GM12878 (cell line): ENCODE data around the gene MRPL27.

Experiments
- CHD1 ChIP-seq: IDR thresholded peaks from 2 replicates; pipeline ENCODE4 v1.6.1; 2012; ENCODE audit warnings: low read depth, low read length, improper control_type of control experiment
- KAT2A ChIP-seq: conservative IDR thresholded peaks from 2 replicates; pipeline ENCODE4 v1.6.1; 2011; ENCODE audit warnings: low read depth, low read length; ENCODE audit not compliant: control insufficient read depth
- PML ChIP-seq: IDR thresholded peaks from 2 replicates; pipeline ENCODE4 v1.6.1; 2012; ENCODE audit warnings: low read length, inconsistent platforms
- POLR2AphosphoS5 ChIP-seq: IDR thresholded peaks from 2 replicates; pipeline ENCODE4 v1.6.1; 2011; ENCODE audit warnings: mild to moderate bottlenecking, low read length, inconsistent platforms
- TF ChIP-seq, protein P1 (sequence below), 3 experiments: IDR thresholded peaks in 2 of 3; conservative IDR thresholded peaks in 1 of 3; 2 replicates each; pipeline ENCODE4 v1.5.1; 2011; ENCODE audit warnings: low read depth in 3 of 3, low read length in 3 of 3, mild to moderate bottlenecking in 3 of 3, control low read depth in 2 of 3, moderate library complexity in 2 of 3, inconsistent platforms in 1 of 3, mixed read lengths in 1 of 3; ENCODE audit not compliant: control insufficient read depth in 2 of 3, insufficient read depth in 1 of 3; ENCODE audit errors: extremely low read depth in 1 of 3

DNA sequence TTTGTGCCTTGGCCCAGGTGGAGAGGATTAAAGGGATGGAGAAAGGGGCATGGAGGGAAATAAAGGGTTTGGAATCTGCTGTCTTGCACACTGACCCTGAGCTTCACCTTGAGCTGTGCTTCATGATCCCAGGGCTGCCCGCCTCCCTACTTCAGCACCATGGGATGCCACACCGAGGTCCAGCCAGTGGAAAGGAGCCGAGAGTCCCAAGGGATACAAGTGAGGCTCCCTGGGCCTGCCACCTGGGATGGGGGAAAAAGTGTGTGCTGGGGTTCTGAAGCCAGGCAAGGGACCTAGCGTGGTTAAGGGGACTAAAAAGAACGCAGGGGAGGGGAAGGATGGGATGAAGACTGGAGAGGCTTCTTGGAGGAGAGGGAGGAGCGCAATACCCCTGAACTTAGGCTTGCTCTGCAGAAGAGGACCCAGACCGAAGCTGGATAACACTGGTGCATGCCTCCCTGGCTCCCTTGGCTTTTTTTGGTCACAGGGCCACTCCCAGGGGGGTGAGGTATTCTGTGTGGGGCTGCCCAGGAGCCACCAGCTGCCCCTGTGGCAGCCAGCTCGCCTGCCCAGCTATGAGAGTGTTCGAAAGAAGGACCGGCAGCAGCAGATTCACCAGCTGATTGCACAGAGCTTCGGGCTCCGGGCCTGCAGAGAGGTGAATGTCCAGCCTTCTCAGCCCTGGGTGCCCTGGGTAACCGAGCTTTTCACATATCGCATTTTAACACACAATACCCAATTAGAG lies 7.2 kb downstream of the MRPL27 start:
- TF ChIP-seq POLR2AphosphoS5: no peak
- TF ChIP-seq, protein P1, sequence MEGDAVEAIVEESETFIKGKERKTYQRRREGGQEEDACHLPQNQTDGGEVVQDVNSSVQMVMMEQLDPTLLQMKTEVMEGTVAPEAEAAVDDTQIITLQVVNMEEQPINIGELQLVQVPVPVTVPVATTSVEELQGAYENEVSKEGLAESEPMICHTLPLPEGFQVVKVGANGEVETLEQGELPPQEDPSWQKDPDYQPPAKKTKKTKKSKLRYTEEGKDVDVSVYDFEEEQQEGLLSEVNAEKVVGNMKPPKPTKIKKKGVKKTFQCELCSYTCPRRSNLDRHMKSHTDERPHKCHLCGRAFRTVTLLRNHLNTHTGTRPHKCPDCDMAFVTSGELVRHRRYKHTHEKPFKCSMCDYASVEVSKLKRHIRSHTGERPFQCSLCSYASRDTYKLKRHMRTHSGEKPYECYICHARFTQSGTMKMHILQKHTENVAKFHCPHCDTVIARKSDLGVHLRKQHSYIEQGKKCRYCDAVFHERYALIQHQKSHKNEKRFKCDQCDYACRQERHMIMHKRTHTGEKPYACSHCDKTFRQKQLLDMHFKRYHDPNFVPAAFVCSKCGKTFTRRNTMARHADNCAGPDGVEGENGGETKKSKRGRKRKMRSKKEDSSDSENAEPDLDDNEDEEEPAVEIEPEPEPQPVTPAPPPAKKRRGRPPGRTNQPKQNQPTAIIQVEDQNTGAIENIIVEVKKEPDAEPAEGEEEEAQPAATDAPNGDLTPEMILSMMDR (IDR thresholded peaks at IDR 0.05 in 2 of 3, conservative IDR thresholded peaks at IDR 0.05 in 1 of 3; ENCODE audit: control insufficient read depth in 2 of 3, extremely low read depth in 1 of 3, insufficient read depth in 1 of 3, low read depth in 3 of 3, low read length in 3 of 3): no peak
- TF ChIP-seq KAT2A: no peak
- TF ChIP-seq CHD1: no peak
- TF ChIP-seq PML: no peak
